Stimulated activated CD4-positive, alpha-beta T cell treated with anti-CD3 and anti-CD28 coated beads, Interleukin-1b, Interleukin-23, amount 100 ng/mL, for 48 hours (primary cell): ENCODE results near the gene A2M.
A peak's percentile ranks its signal among the peaks of the same experiment; 100 is the strongest.

ENCODE experiments used
- DNase-seq: peaks from one replicate; pipeline ENCODE4 v3.0.0-alpha.2; 2020

The A2M gene

GRCh38 chr12:9033265-9033887 is 82.3 kb downstream of the A2M start:
- no peak for DNase-seq

GRCh38 chr12:9032202-9032964 is 83.3 kb downstream of the A2M start:
- DNase-seq: no peak

GRCh38 chr12:9030776-9031175 is 84.9 kb downstream of the A2M start:
- no peak for DNase-seq

- peak; percentile 48 for DNase-seq
Measured at GRCh38 chr12:9027161-9028059, 88.3 kb downstream of the A2M start.

GRCh38 chr12:9024512-9024911 is 91.2 kb downstream of the A2M start:
- DNase-seq: no peak

- no peak for DNase-seq
Measured at GRCh38 chr12:9022592-9022991, 93.1 kb downstream of the A2M start.
